ENCODE measurements around the gene NAP1L4.
A peak's percentile ranks its signal among the peaks of the same experiment; 100 is the strongest.

The NAP1L4 gene

DNA sequence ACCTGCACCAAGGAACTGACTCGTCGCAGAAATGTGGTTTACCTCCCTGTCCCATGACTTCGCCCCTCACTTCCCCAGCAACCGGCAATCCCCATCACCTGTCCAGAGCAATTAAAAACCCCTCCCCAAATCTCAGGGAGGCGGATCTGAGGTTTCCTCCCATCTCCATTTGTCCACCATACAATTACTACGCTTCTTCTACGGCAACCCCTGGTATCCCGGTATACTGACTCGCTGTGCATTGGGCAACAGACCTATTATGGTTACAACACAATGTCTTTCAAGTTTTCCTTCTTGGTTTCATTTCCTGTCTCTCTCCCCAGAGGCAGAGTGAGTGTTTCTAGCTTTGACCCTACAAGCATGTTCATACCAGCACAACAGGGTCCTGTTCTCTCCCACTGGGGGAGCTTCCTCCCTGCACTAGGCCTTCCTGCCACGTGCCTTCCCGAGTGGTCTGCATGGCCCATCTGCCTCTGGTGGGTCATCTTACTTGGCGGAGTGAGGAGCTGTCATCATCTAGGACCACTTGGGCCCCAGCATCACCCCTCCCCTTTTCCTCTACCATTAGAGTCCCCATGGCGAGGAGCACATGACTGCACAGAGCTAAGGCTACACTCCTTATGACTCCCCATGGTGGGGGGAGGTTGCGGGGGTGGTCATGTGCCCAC lies 30.3 kb upstream of the NAP1L4 start:
- no peak for TF ChIP-seq TCF12 (IDR thresholded peaks at IDR 0.05; ENCODE audit: low read depth)
- TF ChIP-seq CREB1 (IDR thresholded peaks at IDR 0.05; ENCODE audit: low read depth), result no peak
- TF ChIP-seq, protein P1, sequence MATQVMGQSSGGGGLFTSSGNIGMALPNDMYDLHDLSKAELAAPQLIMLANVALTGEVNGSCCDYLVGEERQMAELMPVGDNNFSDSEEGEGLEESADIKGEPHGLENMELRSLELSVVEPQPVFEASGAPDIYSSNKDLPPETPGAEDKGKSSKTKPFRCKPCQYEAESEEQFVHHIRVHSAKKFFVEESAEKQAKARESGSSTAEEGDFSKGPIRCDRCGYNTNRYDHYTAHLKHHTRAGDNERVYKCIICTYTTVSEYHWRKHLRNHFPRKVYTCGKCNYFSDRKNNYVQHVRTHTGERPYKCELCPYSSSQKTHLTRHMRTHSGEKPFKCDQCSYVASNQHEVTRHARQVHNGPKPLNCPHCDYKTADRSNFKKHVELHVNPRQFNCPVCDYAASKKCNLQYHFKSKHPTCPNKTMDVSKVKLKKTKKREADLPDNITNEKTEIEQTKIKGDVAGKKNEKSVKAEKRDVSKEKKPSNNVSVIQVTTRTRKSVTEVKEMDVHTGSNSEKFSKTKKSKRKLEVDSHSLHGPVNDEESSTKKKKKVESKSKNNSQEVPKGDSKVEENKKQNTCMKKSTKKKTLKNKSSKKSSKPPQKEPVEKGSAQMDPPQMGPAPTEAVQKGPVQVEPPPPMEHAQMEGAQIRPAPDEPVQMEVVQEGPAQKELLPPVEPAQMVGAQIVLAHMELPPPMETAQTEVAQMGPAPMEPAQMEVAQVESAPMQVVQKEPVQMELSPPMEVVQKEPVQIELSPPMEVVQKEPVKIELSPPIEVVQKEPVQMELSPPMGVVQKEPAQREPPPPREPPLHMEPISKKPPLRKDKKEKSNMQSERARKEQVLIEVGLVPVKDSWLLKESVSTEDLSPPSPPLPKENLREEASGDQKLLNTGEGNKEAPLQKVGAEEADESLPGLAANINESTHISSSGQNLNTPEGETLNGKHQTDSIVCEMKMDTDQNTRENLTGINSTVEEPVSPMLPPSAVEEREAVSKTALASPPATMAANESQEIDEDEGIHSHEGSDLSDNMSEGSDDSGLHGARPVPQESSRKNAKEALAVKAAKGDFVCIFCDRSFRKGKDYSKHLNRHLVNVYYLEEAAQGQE (IDR thresholded peaks at IDR 0.05; ENCODE audit: low read depth), result no peak
- TF ChIP-seq, protein P2, sequence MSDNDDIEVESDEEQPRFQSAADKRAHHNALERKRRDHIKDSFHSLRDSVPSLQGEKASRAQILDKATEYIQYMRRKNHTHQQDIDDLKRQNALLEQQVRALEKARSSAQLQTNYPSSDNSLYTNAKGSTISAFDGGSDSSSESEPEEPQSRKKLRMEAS (IDR thresholded peaks at IDR 0.05), result no peak
- no peak for TF ChIP-seq YY1 (IDR thresholded peaks at IDR 0.05; ENCODE audit: low read depth)
- no peak for TF ChIP-seq TEAD4 (IDR thresholded peaks at IDR 0.05)
- no peak for TF ChIP-seq TAF1 (IDR thresholded peaks at IDR 0.05; ENCODE audit: low read depth)
- TF ChIP-seq ZBTB7A (IDR thresholded peaks at IDR 0.05; ENCODE audit: low read depth), result no peak
- TF ChIP-seq FOXM1 (IDR thresholded peaks at IDR 0.05; ENCODE audit: borderline replicate concordance, low read depth), result no peak
- TF ChIP-seq EGR1 (IDR thresholded peaks at IDR 0.05), result no peak

DNA sequence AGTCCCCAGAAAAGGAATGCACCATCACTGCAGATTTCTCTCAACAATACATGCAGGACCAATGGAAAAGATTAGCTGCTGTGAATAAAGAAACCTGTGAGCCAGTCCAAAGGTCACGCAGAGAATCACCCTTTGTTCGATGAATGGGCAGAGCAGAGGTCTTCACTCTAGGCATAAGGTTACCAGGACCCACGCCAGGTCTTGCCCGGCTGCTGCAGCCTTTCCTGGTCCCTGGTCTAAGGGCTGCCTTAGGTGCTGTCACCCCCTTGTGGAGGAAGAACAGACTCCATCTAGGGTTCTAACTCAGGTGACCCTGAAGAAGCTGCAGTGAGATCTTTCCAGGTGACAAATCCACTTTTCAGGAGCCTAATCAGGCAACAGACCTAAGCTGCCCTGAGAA lies 29.0 kb upstream of the NAP1L4 start:
- peak; percentile 83 for TF ChIP-seq RAD21 (IDR thresholded peaks at IDR 0.05; ENCODE audit: low read depth)
- TF ChIP-seq, protein P1 (IDR thresholded peaks at IDR 0.05; ENCODE audit: low read depth), result no peak

DNA sequence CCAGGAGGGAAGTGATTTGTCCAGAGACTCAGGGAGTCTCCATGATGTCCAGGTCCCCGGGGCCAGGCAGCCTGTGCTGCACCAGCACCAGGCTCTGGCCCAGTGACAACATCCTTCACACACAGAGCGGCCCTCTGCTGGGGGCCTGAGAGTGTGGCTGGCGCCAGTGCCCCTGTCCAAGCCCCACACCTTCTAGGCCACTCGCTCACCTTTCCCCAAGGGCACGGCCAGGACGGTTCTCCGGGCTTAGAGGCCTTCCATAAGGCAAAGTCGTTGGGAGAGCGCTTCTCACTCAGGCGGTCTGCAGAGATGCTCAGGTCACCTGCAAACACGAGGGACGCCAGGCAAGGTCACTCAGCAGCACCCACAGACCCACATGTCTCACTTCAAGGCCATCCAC lies 27.9 kb upstream of the NAP1L4 start:
- TF ChIP-seq TCF12 (IDR thresholded peaks at IDR 0.05; ENCODE audit: low read depth) (no peak), TEAD4 (IDR thresholded peaks at IDR 0.05) (no peak), CREB1 (IDR thresholded peaks at IDR 0.05; ENCODE audit: low read depth) (no peak), CEBPB (IDR thresholded peaks at IDR 0.05) (no peak), ZBTB7A (IDR thresholded peaks at IDR 0.05; ENCODE audit: low read depth) (no peak), EP300 (IDR thresholded peaks at IDR 0.05; ENCODE audit: borderline replicate concordance) (no peak), EGR1 (IDR thresholded peaks at IDR 0.05) (no peak), YY1 (IDR thresholded peaks at IDR 0.05; ENCODE audit: low read depth) (no peak), NFIC (IDR thresholded peaks at IDR 0.05) (no peak), TAF1 (IDR thresholded peaks at IDR 0.05; ENCODE audit: low read depth) (no peak), RAD21 (IDR thresholded peaks at IDR 0.05; ENCODE audit: low read depth) (no peak), FOXM1 (IDR thresholded peaks at IDR 0.05; ENCODE audit: borderline replicate concordance, low read depth) (no peak)
- TF ChIP-seq, protein P1 (IDR thresholded peaks at IDR 0.05; ENCODE audit: low read depth), result no peak
- TF ChIP-seq, protein P3, sequence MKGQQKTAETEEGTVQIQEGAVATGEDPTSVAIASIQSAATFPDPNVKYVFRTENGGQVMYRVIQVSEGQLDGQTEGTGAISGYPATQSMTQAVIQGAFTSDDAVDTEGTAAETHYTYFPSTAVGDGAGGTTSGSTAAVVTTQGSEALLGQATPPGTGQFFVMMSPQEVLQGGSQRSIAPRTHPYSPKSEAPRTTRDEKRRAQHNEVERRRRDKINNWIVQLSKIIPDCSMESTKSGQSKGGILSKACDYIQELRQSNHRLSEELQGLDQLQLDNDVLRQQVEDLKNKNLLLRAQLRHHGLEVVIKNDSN (IDR thresholded peaks at IDR 0.05), result no peak
- TF ChIP-seq, protein P2 (IDR thresholded peaks at IDR 0.05), result no peak

DNA sequence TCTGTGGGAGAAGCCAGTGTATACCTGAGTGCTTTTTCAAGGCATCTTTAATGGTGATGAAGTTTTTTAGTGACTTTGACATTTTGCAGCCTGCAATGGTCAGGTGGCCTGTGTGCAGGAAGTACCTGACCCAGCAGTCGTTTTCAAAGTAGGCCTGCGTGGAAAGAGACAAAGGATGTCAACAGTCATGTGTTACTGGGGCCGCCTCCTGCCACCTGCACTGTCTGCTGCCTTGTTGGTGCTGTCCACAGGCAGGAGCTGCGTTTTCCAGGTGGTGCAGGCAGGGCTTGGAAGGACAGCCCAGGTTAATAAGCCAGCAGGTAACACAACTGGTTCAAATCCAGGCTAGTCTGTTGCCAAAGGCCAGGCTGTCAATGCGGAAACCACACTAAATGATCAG lies 26.5 kb upstream of the NAP1L4 start:
- TF ChIP-seq TCF12 (IDR thresholded peaks at IDR 0.05; ENCODE audit: low read depth), result no peak

DNA sequence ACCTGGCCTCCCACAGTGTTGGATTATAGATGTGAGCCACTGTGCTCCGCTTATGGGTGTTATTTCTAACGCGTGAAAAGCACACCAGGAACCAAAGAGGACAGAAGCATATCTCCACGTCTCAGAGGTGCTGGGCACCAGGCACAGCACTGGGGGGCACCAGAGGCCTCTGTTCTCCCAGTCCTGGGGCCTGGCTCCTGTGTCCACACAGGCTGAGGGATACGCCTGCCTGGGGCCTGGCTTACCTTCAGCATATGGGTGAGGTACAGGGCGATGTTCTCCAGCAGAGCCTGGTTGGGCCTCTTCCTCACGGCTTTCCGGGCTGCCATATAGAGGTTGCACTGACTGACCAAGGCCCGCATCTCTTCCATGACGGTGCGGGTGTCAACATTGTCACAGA lies 24.7 kb upstream of the NAP1L4 start:
- TF ChIP-seq ZBTB7A (IDR thresholded peaks at IDR 0.05; ENCODE audit: low read depth) (no peak), TEAD4 (IDR thresholded peaks at IDR 0.05) (no peak), EP300 (IDR thresholded peaks at IDR 0.05; ENCODE audit: borderline replicate concordance) (no peak), CEBPB (IDR thresholded peaks at IDR 0.05) (no peak), FOXM1 (IDR thresholded peaks at IDR 0.05; ENCODE audit: borderline replicate concordance, low read depth) (no peak), CREB1 (IDR thresholded peaks at IDR 0.05; ENCODE audit: low read depth) (no peak), RAD21 (IDR thresholded peaks at IDR 0.05; ENCODE audit: low read depth) (no peak), YY1 (IDR thresholded peaks at IDR 0.05; ENCODE audit: low read depth) (no peak), EGR1 (IDR thresholded peaks at IDR 0.05) (no peak), NFIC (IDR thresholded peaks at IDR 0.05) (no peak), TCF12 (IDR thresholded peaks at IDR 0.05; ENCODE audit: low read depth) (no peak), TAF1 (IDR thresholded peaks at IDR 0.05; ENCODE audit: low read depth) (no peak)
- TF ChIP-seq, protein P3 (IDR thresholded peaks at IDR 0.05), result no peak
- TF ChIP-seq, protein P1 (IDR thresholded peaks at IDR 0.05; ENCODE audit: low read depth), result no peak
- TF ChIP-seq, protein P2 (IDR thresholded peaks at IDR 0.05), result no peak

All from Ishikawa (cell line).